ENCODE results near the gene RAPGEF1. TPM values are rescaled to one million over a fixed set of nuclear protein-coding genes. Genes with fewer than 3 reads are reported as not detected.

The RAPGEF1 gene
- total RNA-seq, 1 donor from 2014 or later: 156 TPM

- peak; percentile 42 for ATAC-seq
- DNase-seq: peak; percentile 38
- intact Hi-C loops (cut with micrococcal nuclease): loop anchor here (10.0 kb wide), 2 partner anchors 59 to 139 kb away; no protein-coding TSS in a partner anchor
Measured at GRCh38 chr9:131733541-131734061, 6.3 kb downstream of the RAPGEF1 start.

- intact Hi-C loops (cut with micrococcal nuclease): loop anchor here (10.0 kb wide), 2 partner anchors 58 to 138 kb away; no protein-coding TSS in a partner anchor
Measured at GRCh38 chr9:131732636-131733289, 7.1 kb downstream of the RAPGEF1 start.

GRCh38 chr9:131732061-131732526, 7.8 kb downstream of the RAPGEF1 start:
- intact Hi-C loops (cut with micrococcal nuclease): loop anchor here (10.0 kb wide), 2 partner anchors 57 to 137 kb away; no protein-coding TSS in a partner anchor
- ATAC-seq (peak; percentile 49), DNase-seq (no peak)

More at GRCh38 chr9:131732636-131733289, 7.1 kb downstream of the RAPGEF1 start:
- DNase-seq (no peak), ATAC-seq (peak; percentile 17)

- intact Hi-C loops (cut with micrococcal nuclease): loop anchor here (10.0 kb wide), 2 partner anchors 57 to 137 kb away; no protein-coding TSS in a partner anchor
- ATAC-seq (no peak), DNase-seq (no peak)
Measured at GRCh38 chr9:131731644-131732043, 8.2 kb downstream of the RAPGEF1 start.

- intact Hi-C loops (cut with micrococcal nuclease): loop anchor here (10.0 kb wide), 2 partner anchors 56 to 136 kb away; no protein-coding TSS in a partner anchor
- DNase-seq: no peak
- ATAC-seq: no peak
Measured at GRCh38 chr9:131731237-131731636, 8.6 kb downstream of the RAPGEF1 start.

GRCh38 chr9:131728961-131729360, 10.9 kb downstream of the RAPGEF1 start:
- intact Hi-C loops (cut with micrococcal nuclease): no loop called here
- no peak for DNase-seq
- peak; percentile 18 for ATAC-seq

- intact Hi-C loops (cut with micrococcal nuclease): no loop called here
- no peak for ATAC-seq
- no peak for DNase-seq
Measured at GRCh38 chr9:131728546-131728910, 11.3 kb downstream of the RAPGEF1 start.

- intact Hi-C loops (cut with micrococcal nuclease): no loop called here
- DNase-seq (no peak), ATAC-seq (no peak)
Measured at GRCh38 chr9:131727795-131728545, 11.9 kb downstream of the RAPGEF1 start.

- DNase-seq: no peak
- intact Hi-C loops (cut with micrococcal nuclease): no loop called here
- no peak for ATAC-seq
Measured at GRCh38 chr9:131727184-131727759, 12.6 kb downstream of the RAPGEF1 start.

GRCh38 chr9:131724683-131725082, 15.2 kb downstream of the RAPGEF1 start:
- intact Hi-C loops (cut with micrococcal nuclease): no loop called here
- DNase-seq (no peak), ATAC-seq (no peak)

GRCh38 chr9:131723632-131724031, 16.2 kb downstream of the RAPGEF1 start:
- no peak for DNase-seq
- intact Hi-C loops (cut with micrococcal nuclease): no loop called here
- ATAC-seq: no peak

GRCh38 chr9:131722255-131722654, 17.6 kb downstream of the RAPGEF1 start:
- ATAC-seq (peak; percentile 93), DNase-seq (peak; percentile 75)
- intact Hi-C loops (cut with micrococcal nuclease): no loop called here

- ATAC-seq (no peak), DNase-seq (no peak)
- intact Hi-C loops (cut with micrococcal nuclease): no loop called here
Measured at GRCh38 chr9:131721076-131721475, 18.8 kb downstream of the RAPGEF1 start.

GRCh38 chr9:131720330-131720729, 19.5 kb downstream of the RAPGEF1 start:
- DNase-seq (no peak), ATAC-seq (no peak)
- intact Hi-C loops (cut with micrococcal nuclease): no loop called here

- no peak for ATAC-seq
- intact Hi-C loops (cut with micrococcal nuclease): no loop called here
- DNase-seq: no peak
Measured at GRCh38 chr9:131719262-131719908, 20.5 kb downstream of the RAPGEF1 start.

GRCh38 chr9:131717719-131718460, 22.0 kb downstream of the RAPGEF1 start:
- intact Hi-C loops (cut with micrococcal nuclease): no loop called here
- ATAC-seq (no peak), DNase-seq (no peak)

GRCh38 chr9:131715906-131716305, 24.0 kb downstream of the RAPGEF1 start:
- ATAC-seq (peak; percentile 38), DNase-seq (peak; percentile 70)
- intact Hi-C loops (cut with micrococcal nuclease): no loop called here

- intact Hi-C loops (cut with micrococcal nuclease): no loop called here
- DNase-seq (no peak), ATAC-seq (no peak)
Measured at GRCh38 chr9:131714821-131715220, 25.1 kb downstream of the RAPGEF1 start.

Data from left ventricle myocardium superior (tissue), 1 donor.